Upper lobe of right lung (tissue), 1 donor: Measurements from ENCODE around the gene PMPCA. TPM values are rescaled to one million over a fixed set of nuclear protein-coding genes. Genes with fewer than 3 reads are reported as not detected.
A peak's percentile ranks its signal among the peaks of the same experiment; 100 is the strongest.

ENCODE experiments used
- ATAC-seq: fragments of 200-7000 bp; cut with Tn5 transposase; one replicate; pipeline ENCODE4 v1.9.1; 2020; ENCODE audit warnings: mild to moderate bottlenecking, moderate library complexity
- DNase-seq: peaks from one replicate; pipeline ENCODE4 v3.0.0-alpha.2; 2020
- H3K27ac ChIP-seq: fragments of 200-600 bp; one replicate; pipeline ENCODE4 v1.8.0; 2022
- H3K27me3 ChIP-seq: fragments of 200-600 bp; one replicate; pipeline ENCODE4 v1.8.0; 2022; ENCODE audit warnings: mild to moderate bottlenecking
- H3K36me3 ChIP-seq: fragments of 200-600 bp; one replicate; pipeline ENCODE4 v1.8.0; 2022
- H3K4me1 ChIP-seq: fragments of 200-600 bp; one replicate; pipeline ENCODE4 v1.8.0; 2022
- H3K4me3 ChIP-seq: fragments of 200-600 bp; one replicate; pipeline ENCODE4 v1.8.0; 2022; ENCODE audit warnings: mild to moderate bottlenecking
- H3K9me3 ChIP-seq: fragments of 200-600 bp; one replicate; pipeline ENCODE4 v1.8.0; 2022
- CTCF ChIP-seq: fragments of 200-600 bp; IDR thresholded peaks from one replicate; pipeline ENCODE4 v1.8.0; 2022; ENCODE audit warnings: antibody characterized with exemption
- intact Hi-C: fragments of 100-400 bp; cut with DNase I; formaldehyde crosslinking; loops from one replicate; pipeline ENCODE4 v1.11.0; 2022
- total RNA-seq: library from RNA; stranded (reverse); fragmentation: NEBNext Ultra II Directional; extraction: Animal tissue kit (Norgen Biotek cat#: 25700); gene quantifications from one replicate; pipeline ENCODE4 v1.2.1, GENCODE V29; 2021
- donor health status: DM: no; HTN: yes; CAD: no; lungs with severe emphysema.

PMPCA gene
- total RNA-seq, 1 donor from 2014 or later = 41.9 TPM

GRCh38 chr9:136386018-136386417 lies 24.4 kb upstream of the PMPCA start:
- no peak overlapping the region for H3K27ac ChIP-seq
- no peak for TF ChIP-seq CTCF
- no peak overlapping the region for H3K4me3 ChIP-seq
- H3K9me3 ChIP-seq = no peaks in the 10 kb centered on the region
- DNase-seq (no peak), ATAC-seq (no peak)
- H3K27me3 ChIP-seq = no peaks in the 10 kb centered on the region
- intact Hi-C loops = no loop called here
- H3K36me3 ChIP-seq = peaks cover 48% of the 10 kb centered on the region
- no peaks in the 10 kb centered on the region for H3K4me1 ChIP-seq

GRCh38 chr9:136387217-136387616 lies 23.2 kb upstream of the PMPCA start:
- peak; percentile 12 for ATAC-seq
- no peak for DNase-seq
- Histone ChIP-seq H3K4me3 (no peak overlapping the region), H3K27ac (no peak overlapping the region), H3K27me3 (no peaks in the 10 kb centered on the region), H3K36me3 (peaks cover 53% of the 10 kb centered on the region), H3K9me3 (no peaks in the 10 kb centered on the region), H3K4me1 (no peaks in the 10 kb centered on the region)
- TF ChIP-seq CTCF = no peak
- intact Hi-C loops = no loop called here

- Histone ChIP-seq H3K27me3 (no peaks in the 10 kb centered on the region), H3K4me1 (no peaks in the 10 kb centered on the region), H3K36me3 (peaks cover 47% of the 10 kb centered on the region), H3K27ac (no peak overlapping the region), H3K9me3 (no peaks in the 10 kb centered on the region), H3K4me3 (no peak overlapping the region)
- ATAC-seq (no peak), DNase-seq (no peak)
- intact Hi-C loops = no loop called here
- TF ChIP-seq CTCF = no peak
Measured at GRCh38 chr9:136389396-136389795, 21.1 kb upstream of the PMPCA start.

- ATAC-seq = no peak
- Histone ChIP-seq H3K4me1 (no peaks in the 10 kb centered on the region), H3K9me3 (no peaks in the 10 kb centered on the region), H3K36me3 (peaks cover 64% of the 10 kb centered on the region), H3K27ac (no peak overlapping the region), H3K27me3 (no peaks in the 10 kb centered on the region), H3K4me3 (no peak overlapping the region)
- no peak for TF ChIP-seq CTCF
- intact Hi-C loops = no loop called here
- peak; percentile 59 for DNase-seq
Measured at GRCh38 chr9:136391737-136392537, 18.5 kb upstream of the PMPCA start.

GRCh38 chr9:136392538-136393449 lies 17.7 kb upstream of the PMPCA start:
- Histone ChIP-seq H3K4me3 (no peak overlapping the region), H3K27ac (no peak overlapping the region), H3K27me3 (no peaks in the 10 kb centered on the region), H3K4me1 (no peaks in the 10 kb centered on the region), H3K9me3 (no peaks in the 10 kb centered on the region), H3K36me3 (peaks cover 62% of the 10 kb centered on the region)
- DNase-seq (no peak), ATAC-seq (no peak)
- intact Hi-C loops = no loop called here
- no peak for TF ChIP-seq CTCF
